ENCODE results near the gene ESF1. TPM values are rescaled to one million over a fixed set of nuclear protein-coding genes. Genes with fewer than 3 reads are reported as not detected.
A peak's percentile ranks its signal among the peaks of the same experiment; 100 is the strongest.

ESF1 gene
- total and polyA plus RNA-seq, 2 experiments from 2014 or later, result 20.5 to 71.7 TPM

DNA sequence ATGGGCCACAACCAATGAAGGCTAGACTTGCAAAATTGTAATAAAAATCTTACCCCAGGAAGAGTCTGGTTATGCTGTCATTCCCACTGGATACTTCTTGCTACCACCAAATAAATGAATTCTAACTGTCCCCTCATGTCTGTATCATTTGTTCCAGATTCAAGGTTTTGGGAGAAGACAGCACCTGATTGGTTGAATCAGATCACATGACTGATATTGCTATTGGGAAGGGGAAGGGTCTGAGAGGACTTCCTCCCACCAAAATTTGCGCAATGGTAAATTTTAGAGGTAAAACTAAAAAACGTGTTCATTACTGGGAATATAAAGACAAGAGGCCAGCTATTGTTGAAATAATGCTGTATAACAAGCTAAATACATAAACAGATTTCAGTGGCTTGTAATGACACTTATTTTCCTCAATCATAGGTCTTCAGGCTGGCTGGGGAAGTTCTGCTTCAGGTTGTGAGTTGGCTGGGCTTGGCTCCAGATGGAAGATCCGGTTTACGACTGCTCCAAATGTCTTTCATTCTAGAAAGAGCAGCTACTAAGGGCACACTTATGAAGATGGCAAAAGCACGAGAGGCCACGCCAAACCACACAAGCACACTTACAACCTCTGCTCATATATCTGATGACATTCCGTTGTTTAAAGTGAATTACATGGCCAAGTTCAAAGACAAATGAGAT, 118.9 kb downstream of the ESF1 start:
- Histone ChIP-seq H3K9me2 (ENCODE audit: insufficient read depth) (no peaks in the 10 kb centered on the region), H3K79me2 (replicated peaks; ENCODE audit: insufficient read depth) (no peaks in the 10 kb centered on the region), H3K36me3 (ENCODE audit: insufficient read depth) (no peaks in the 10 kb centered on the region), H4K20me1 (replicated peaks; ENCODE audit: insufficient read depth) (no peaks in the 10 kb centered on the region), H3K4me3 (no peak overlapping the region), H3K27ac (ENCODE audit: low read depth) (no peak overlapping the region), H2AFZ (peak overlapping the region; percentile 79; the same call in 1 of the 2 replicates), H3K4me2 (no peak overlapping the region), H3F3A (replicated peaks; ENCODE audit: low read depth) (no peaks in the 10 kb centered on the region), H3K27me3 (ENCODE audit: insufficient read depth) (no peaks in the 10 kb centered on the region), H3K4me1 (ENCODE audit: insufficient read depth) (peaks cover 6% of the 10 kb centered on the region; the same call in 1 of the 2 replicates)
- Mint-ChIP-seq H3K27ac (no peak overlapping the region), H3K9me3 (no peaks in the 10 kb centered on the region), H3K4me3 (no peak overlapping the region), H3K36me3 (ENCODE audit: low read depth) (no peaks in the 10 kb centered on the region), H3K4me1 (peaks cover 7% of the 10 kb centered on the region; the same call in 2 of the 3 replicates), H3K27me3 (ENCODE audit: insufficient read depth, low read depth, poor library complexity) (peaks cover 2% of the 10 kb centered on the region)
- TF ChIP-seq ZNF114 (CRISPR knock-in tag; IDR thresholded peaks at IDR 0.05) (no peak), NANOG (IDR thresholded peaks at IDR 0.05; ENCODE audit: borderline replicate concordance) (no peak), ZNF331 (CRISPR knock-in tag; IDR thresholded peaks at IDR 0.05; ENCODE audit: low read depth) (no peak), CREB1 (CRISPR knock-in tag; IDR thresholded peaks at IDR 0.05; ENCODE audit: low read depth) (no peak), JUNB (IDR thresholded peaks at IDR 0.05; ENCODE audit: unreplicated experiment) (no peak)
- DNase-seq (ENCODE audit: low spot score) (no peak), ATAC-seq (no peak)

Other genes with a start within 250 kb of the ESF1 start
- gene TASP1, start 146.0 kb downstream of the ESF1 start, total RNA-seq (2014; rRNA removed; shearing (Covaris generic)), result 8.0 and 9.8 TPM in 2 replicates
- gene TASP1, start 146.0 kb downstream of the ESF1 start, polyA plus RNA-seq (2016; fragmentation: Nextera tagmentation; extraction: Ambion mirVana), result 7.9 and 9.7 TPM in 2 replicates
- 18.0 and 25.3 TPM in 2 replicates for gene NDUFAF5, start 109 bp upstream of the ESF1 start, total RNA-seq (2014; rRNA removed; shearing (Covaris generic))
- gene NDUFAF5, start 109 bp upstream of the ESF1 start, polyA plus RNA-seq (2016; fragmentation: Nextera tagmentation; extraction: Ambion mirVana), result 23.1 and 33.0 TPM in 2 replicates
- gene SEL1L2, start 205.7 kb upstream of the ESF1 start, total RNA-seq (2014; rRNA removed; shearing (Covaris generic)), result not detected in 2 replicates
- gene SEL1L2, start 205.7 kb upstream of the ESF1 start, polyA plus RNA-seq (2016; fragmentation: Nextera tagmentation; extraction: Ambion mirVana), result not detected in 2 replicates
- 2.0 and 2.8 TPM in 2 replicates for gene MACROD2, start 210.6 kb upstream of the ESF1 start, total RNA-seq (2014; rRNA removed; shearing (Covaris generic))
- 4.3 and 5.5 TPM in 2 replicates for gene MACROD2, start 210.6 kb upstream of the ESF1 start, polyA plus RNA-seq (2016; fragmentation: Nextera tagmentation; extraction: Ambion mirVana)